H1 (cell line): Measurements from ENCODE around the gene OCRL. TPM values are rescaled to one million over a fixed set of nuclear protein-coding genes. Genes with fewer than 3 reads are reported as not detected.

Source experiments
- CTCF ChIA-PET: fragments of 300-600 bp; sonication (Branson Sonifier 250); formaldehyde crosslinking; loops from one replicate; lab custom pipeline; 2021; ENCODE audit not compliant: partially characterized antibody; lab: Charles Lee
- POLR2A ChIA-PET: fragments of 300-600 bp; sonication (Branson Sonifier 250); formaldehyde crosslinking; loops from one replicate; lab custom pipeline; 2021; ENCODE audit warnings: inconsistent platforms; ENCODE audit not compliant: partially characterized antibody; lab: Charles Lee
- DNase-seq, 2 experiments: peaks; one replicate each; pipeline versions ENCODE4 v3.0.0 to v3.0.0-alpha.2; 2010 to 2022; ENCODE audit warnings: low spot score in 2 of 2, low read depth in 1 of 2, mixed read lengths in 1 of 2
- FAIRE-seq: peaks from 2 replicates; lab custom pipeline; 2011; peaks lifted over from hg19 to GRCh38; lab: Jason Lieb, UNC
- H2AFZ ChIP-seq: 2 replicates; pipeline ENCODE4 v1.8.1; 2012; ENCODE audit warnings: low read length, inconsistent platforms
- H2AK5ac ChIP-seq: 2 replicates; pipeline ENCODE4 v1.6.1; 2013; ENCODE audit warnings: low read depth, low read length
- H2BK120ac ChIP-seq: replicated peaks from 2 replicates; pipeline ENCODE3; 2013; ENCODE audit warnings: low read depth, low read length, inconsistent platforms
- H2BK12ac ChIP-seq: 2 replicates; pipeline ENCODE4 v1.6.1; 2013; ENCODE audit warnings: low read depth, low read length
- H2BK15ac ChIP-seq: 2 replicates; pipeline ENCODE4 v1.6.1; 2013; ENCODE audit warnings: low read length
- H2BK20ac ChIP-seq: 2 replicates; pipeline ENCODE4 v1.6.1; 2013; ENCODE audit warnings: low read length
- H2BK5ac ChIP-seq: 2 replicates; pipeline ENCODE4 v1.6.1; 2013; ENCODE audit warnings: low read depth, low read length
- H3K14ac ChIP-seq: 2 replicates; pipeline ENCODE4 v1.6.1; 2013; ENCODE audit warnings: inconsistent platforms; ENCODE audit not compliant: insufficient read length
- H3K18ac ChIP-seq: 2 replicates; pipeline ENCODE4 v1.6.1; 2013; ENCODE audit warnings: low read length; ENCODE audit errors: extremely low read depth
- H3K23ac ChIP-seq: 2 replicates; pipeline ENCODE4 v1.6.1; 2013; ENCODE audit warnings: inconsistent platforms; ENCODE audit not compliant: insufficient read length
- H3K23me2 ChIP-seq: 2 replicates; pipeline ENCODE4 v1.6.1; 2013; ENCODE audit warnings: low read depth, low read length
- H3K27ac ChIP-seq: 2 replicates; pipeline ENCODE4 v1.6.1; 2011; ENCODE audit warnings: low read depth, low read length, inconsistent platforms
- H3K27me3 ChIP-seq, 4 experiments: replicated peaks in 1 of 4; 1 replicate in 1 of 4; 2 replicates in 3 of 4; pipeline versions ENCODE4 v1.6.1 to v1.8.1; 2011 to 2013; ENCODE audit warnings: low read length in 3 of 4, mild to moderate bottlenecking in 3 of 4, inconsistent platforms in 2 of 4, mixed read lengths in 2 of 4, moderate library complexity in 1 of 4; ENCODE audit not compliant: control insufficient read depth in 3 of 4, insufficient read depth in 3 of 4; ENCODE audit errors: extremely low read depth in 1 of 4
- H3K36me3 ChIP-seq, 4 experiments: 2 replicates each; pipeline versions ENCODE4 v1.6.1 to v1.8.1; 2011 to 2013; ENCODE audit warnings: mild to moderate bottlenecking in 4 of 4, low read length in 3 of 4, moderate library complexity in 2 of 4, control low read depth in 1 of 4, inconsistent platforms in 1 of 4; ENCODE audit not compliant: insufficient read depth in 4 of 4, control insufficient read depth in 2 of 4
- H3K4ac ChIP-seq: replicated peaks from 2 replicates; pipeline ENCODE3; 2013; ENCODE audit warnings: low read length, low read depth, mixed read lengths, inconsistent platforms; ENCODE audit not compliant: insufficient read length
- H3K4me1 ChIP-seq, 4 experiments: replicated peaks in 1 of 4; 1 replicate in 1 of 4; 2 replicates in 3 of 4; pipeline versions ENCODE4 v1.6.1 to v1.8.1; 2011 to 2013; ENCODE audit warnings: low read length in 3 of 4, inconsistent platforms in 2 of 4, mixed read lengths in 1 of 4; ENCODE audit not compliant: insufficient read depth in 4 of 4, control insufficient read depth in 3 of 4
- H3K4me2 ChIP-seq, 2 experiments: 2 replicates each; pipeline versions ENCODE4 v1.6.1 to v1.8.1; 2011 to 2013; ENCODE audit warnings: low read depth in 2 of 2, low read length in 2 of 2, control low read depth in 1 of 2, inconsistent platforms in 1 of 2, mild to moderate bottlenecking in 1 of 2; ENCODE audit not compliant: insufficient read depth in 1 of 2
- H3K4me3 ChIP-seq, 4 experiments: fragments of 200-600, 300-600 bp in 1 of 4; sonication (generic), shearing (Covaris generic), sonication (Bioruptor Twin) in 1 of 4; 2 replicates each; pipeline versions ENCODE4 v1.5.1 to v1.8.1; 2011 to 2016; ENCODE audit warnings: low read length in 4 of 4, low read depth in 3 of 4, control low read depth in 2 of 4, inconsistent platforms in 2 of 4, mild to moderate bottlenecking in 2 of 4, mixed read lengths in 1 of 4, moderate library complexity in 1 of 4; ENCODE audit not compliant: insufficient read depth in 2 of 4; ENCODE audit errors: extremely low read depth in 1 of 4
- H3K56ac ChIP-seq: replicated peaks from 2 replicates; pipeline ENCODE3; 2013; ENCODE audit warnings: low read depth, mild to moderate bottlenecking, mixed read lengths, low read length, inconsistent platforms; ENCODE audit not compliant: insufficient read length
- H3K79me1 ChIP-seq: 2 replicates; pipeline ENCODE4 v1.6.1; 2013; ENCODE audit warnings: low read depth, low read length, control low read depth
- H3K79me2 ChIP-seq, 2 experiments: 2 replicates each; pipeline versions ENCODE4 v1.6.1 to v1.8.1; 2012 to 2013; ENCODE audit warnings: low read length in 2 of 2, mild to moderate bottlenecking in 2 of 2, inconsistent platforms in 1 of 2; ENCODE audit not compliant: insufficient read depth in 2 of 2, control insufficient read depth in 1 of 2
- H3K9ac ChIP-seq, 4 experiments: replicated peaks in 1 of 4; 1 replicate in 1 of 4; 2 replicates in 3 of 4; pipeline versions ENCODE4 v1.6.1 to v1.8.1; 2011 to 2013; ENCODE audit warnings: low read depth in 3 of 4, low read length in 3 of 4, control low read depth in 2 of 4, mild to moderate bottlenecking in 2 of 4, moderate library complexity in 2 of 4, inconsistent platforms in 1 of 4; ENCODE audit errors: extremely low read depth in 1 of 4
- H3K9me3 ChIP-seq, 2 experiments: 2 replicates each; pipeline versions ENCODE4 v1.6.1 to v1.8.1; 2012 to 2013; ENCODE audit warnings: mild to moderate bottlenecking in 2 of 2, moderate library complexity in 2 of 2, control low read depth in 1 of 2, inconsistent platforms in 1 of 2, low read depth in 1 of 2, low read length in 1 of 2, mixed read lengths in 1 of 2; ENCODE audit not compliant: insufficient read depth in 2 of 2
- H4K20me1 ChIP-seq, 2 experiments: replicated peaks in 1 of 2; 2 replicates each; pipeline versions ENCODE3 to v1.8.1; 2011 to 2013; ENCODE audit warnings: inconsistent platforms in 2 of 2, low read length in 2 of 2, mild to moderate bottlenecking in 1 of 2; ENCODE audit not compliant: insufficient read depth in 2 of 2, control insufficient read depth in 1 of 2
- H4K5ac ChIP-seq: 2 replicates; pipeline ENCODE4 v1.6.1; 2013; ENCODE audit warnings: low read length, low read depth, mixed read lengths, inconsistent platforms; ENCODE audit not compliant: insufficient read length
- H4K8ac ChIP-seq: 2 replicates; pipeline ENCODE4 v1.8.0; 2013; ENCODE audit warnings: mild to moderate bottlenecking, moderate library complexity, low read length, inconsistent platforms; ENCODE audit not compliant: insufficient read depth; ENCODE audit errors: extremely low read depth
- H4K91ac ChIP-seq: replicated peaks from 2 replicates; pipeline ENCODE3; 2013; ENCODE audit warnings: low read length, mixed read lengths, inconsistent platforms; ENCODE audit not compliant: insufficient read length
- CBX5 ChIP-seq: fragments of 300-800, 300-1000 bp; sonication (generic); IDR thresholded peaks from 2 replicates; pipeline ENCODE4 v1.7.1; 2016; ENCODE audit warnings: antibody characterized with exemption, low read length, low read depth
- CBX8 ChIP-seq: fragments of 300-800, 300-1000 bp; sonication (generic); IDR thresholded peaks from 2 replicates; pipeline ENCODE4 v1.7.1; 2016; ENCODE audit warnings: low read depth, low read length, borderline replicate concordance
- JUN ChIP-seq: IDR thresholded peaks from 2 replicates; pipeline ENCODE4 v1.6.1; 2011; ENCODE audit warnings: low read depth, mild to moderate bottlenecking, improper control_type of control experiment, low read length
- KDM4A ChIP-seq: IDR thresholded peaks from one replicate; pipeline ENCODE4 v1.7.1; 2012; ENCODE audit warnings: low read depth, mild to moderate bottlenecking, moderate library complexity, low read length, inconsistent platforms; ENCODE audit not compliant: severe bottlenecking
- SAP30 ChIP-seq: fragments of 300-600 bp; sonication (generic); IDR thresholded peaks from 2 replicates; pipeline ENCODE4 v1.7.1; 2012; ENCODE audit warnings: low read length, moderate library complexity, mild to moderate bottlenecking, inconsistent platforms; ENCODE audit not compliant: insufficient read depth, insufficient replicate concordance
- WGBS, 2 experiments: shearing (Covaris generic) in 1 of 2; methylation state at CpG; one replicate each; pipeline versions ENCODE4 v1.1.6 to v1.1.7; 2013 to 2015; ENCODE audit warnings: low lambda C conversion rate in 2 of 2, mixed read lengths in 2 of 2, inconsistent platforms in 1 of 2, low coverage in 1 of 2, missing lambda C conversion rate in 1 of 2; ENCODE audit not compliant: insufficient replicate concordance in 2 of 2, insufficient coverage in 1 of 2, insufficient read length in 1 of 2; ENCODE audit errors: extremely low coverage in 1 of 2, missing lambda C conversion rate in 1 of 2; 5-methylcytosine and 5-hydroxymethylcytosine counted together
- polyA plus RNA-seq, 7 experiments: library from polyadenylated mRNA; depleted of rRNA in 3 of 7; stranded (reverse) in 5 of 7; unstranded in 2 of 7; fragments of >200 nt in 5 of 7; fragments of 200-250 nt in 2 of 7; gene quantifications; 1 replicate in 5 of 7; 2 replicates in 1 of 7; 4 replicates in 1 of 7; pipeline versions ENCODE4 v1.2.1 to v1.2.3, GENCODE V29; 2011 to 2013; ENCODE audit warnings: missing spikeins in 2 of 7, mixed read lengths in 2 of 7
- total RNA-seq: library from RNA; stranded (reverse); fragmentation: NEBNext Ultra II Directional; extraction: Animal tissue kit (Norgen Biotek cat#: 25700); gene quantifications from 2 replicates; pipeline ENCODE4 v1.2.1, GENCODE V29; 2021

OCRL gene
- total and polyA plus RNA-seq, 2 of the 8 experiments (the other 6 are each of a cell fraction or from before 2014, with no cell fraction given): 12.7 to 15.1 TPM

DNA sequence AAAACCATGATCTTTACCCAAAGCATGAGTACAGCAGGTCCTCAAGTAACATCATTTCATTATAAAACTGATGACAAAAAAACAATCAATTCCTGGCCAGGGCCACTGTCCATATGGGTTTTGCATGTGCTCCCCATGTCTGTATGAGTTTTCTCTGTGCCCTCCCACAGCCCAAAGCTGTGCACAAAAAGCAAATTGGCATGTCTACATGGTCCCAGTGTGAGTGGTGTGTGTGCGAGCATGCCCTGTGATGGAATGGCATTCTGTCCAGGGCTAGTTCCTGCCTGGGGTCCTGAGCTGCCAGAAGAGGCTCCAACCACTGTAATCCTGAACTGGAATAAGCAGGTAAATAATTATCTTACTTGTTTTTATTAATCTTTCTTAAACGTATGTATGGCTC, 45.2 kb upstream of the OCRL start:
- Histone ChIP-seq H2BK12ac (no peak overlapping the region), H2AK5ac (no peak overlapping the region), H3K79me1 (no peaks in the 10 kb centered on the region), H3K27ac (no peak overlapping the region), H2BK120ac (no peak overlapping the region), H2AFZ (no peak overlapping the region), H3K79me2 (no peaks in the 10 kb centered on the region), H4K20me1 (no peaks in the 10 kb centered on the region), H3K23ac (no peak overlapping the region), H4K91ac (no peak overlapping the region), H3K56ac (no peak overlapping the region), H3K4me1 (no peaks in the 10 kb centered on the region), H3K9ac (no peak overlapping the region), H3K23me2 (no peaks in the 10 kb centered on the region), H3K4me2 (no peak overlapping the region), H3K9me3 (no peaks in the 10 kb centered on the region), H4K5ac (no peak overlapping the region), H3K14ac (no peak overlapping the region), H3K4me3 (no peak overlapping the region), H2BK20ac (no peak overlapping the region), H3K4ac (no peak overlapping the region), H4K8ac (no peak overlapping the region), H2BK15ac (no peak overlapping the region), H3K27me3 (no peaks in the 10 kb centered on the region), H3K36me3 (peaks cover 3 to 61% (median 13%) of the 10 kb centered on the region in 4 experiments), H3K18ac (no peak overlapping the region), H2BK5ac (no peak overlapping the region)
- DNase-seq: no peak
- POLR2A ChIA-PET: no interaction called here
- WGBS, 2 experiments: 94% methylated on average over 2 of the region's 2 CpGs; no CpG with 5 or more reads in 1 of the 2 experiments
- TF ChIP-seq JUN (no peak), SAP30 (no peak), CBX5 (no peak), KDM4A (no peak), CBX8 (no peak)
- no peak for FAIRE-seq
- CTCF ChIA-PET: no interaction called here
